Activated CD8-positive, alpha-beta memory T cell treated with anti-CD3 and anti-CD28 coated beads for 24 hours (primary cell): ENCODE measurements around the gene GPATCH1.
A peak's percentile ranks its signal among the peaks of the same experiment; 100 is the strongest.
"Not testable (repeated sequence)": the region's sequence is repeated elsewhere in the genome, so short reads cannot be mapped to it uniquely, and the experiment has no call there.

Experiments
- DNase-seq: peaks from one replicate; pipeline ENCODE4 v3.0.0-alpha.2; 2020

GPATCH1 gene

GRCh38 chr19:33117501-33117900 is 36.5 kb downstream of the GPATCH1 start:
- no peak for DNase-seq

GRCh38 chr19:33118643-33119042 is 37.7 kb downstream of the GPATCH1 start:
- DNase-seq = no peak

GRCh38 chr19:33124207-33125098 is 43.5 kb downstream of the GPATCH1 start:
- no peak for DNase-seq

- peak; percentile 72 for DNase-seq
Observed at GRCh38 chr19:33125929-33126388, 45.0 kb downstream of the GPATCH1 start.

- DNase-seq = not testable (repeated sequence)
Observed at GRCh38 chr19:33126712-33127111, 45.7 kb downstream of the GPATCH1 start.

- no peak for DNase-seq
Observed at GRCh38 chr19:33129901-33130300, 48.9 kb downstream of the GPATCH1 start.

GRCh38 chr19:33130433-33130832 is 49.5 kb downstream of the GPATCH1 start:
- DNase-seq = no peak

- DNase-seq = no peak
Observed at GRCh38 chr19:33132021-33132420, 51.0 kb downstream of the GPATCH1 start, which contains the start of gene WDR88. WDR88 (plus strand) TSS chr19:33132114; CDS start chr19:33132170, 56 bp downstream.

GRCh38 chr19:33132425-33132824 is 51.4 kb downstream of the GPATCH1 start:
- DNase-seq = no peak

- DNase-seq = no peak
Observed at GRCh38 chr19:33133438-33134031, 52.6 kb downstream of the GPATCH1 start.

GRCh38 chr19:33134571-33135041 is 53.6 kb downstream of the GPATCH1 start:
- DNase-seq = peak; percentile 75

GRCh38 chr19:33139165-33139564 is 58.2 kb downstream of the GPATCH1 start:
- DNase-seq = no peak

- DNase-seq = peak; percentile 84
Observed at GRCh38 chr19:33143897-33144405, 63.0 kb downstream of the GPATCH1 start.

- DNase-seq = no peak
Observed at GRCh38 chr19:33146209-33146608, 65.2 kb downstream of the GPATCH1 start.

GRCh38 chr19:33147538-33147937 is 66.6 kb downstream of the GPATCH1 start:
- DNase-seq = no peak

GRCh38 chr19:33150852-33151518 is 70.0 kb downstream of the GPATCH1 start:
- DNase-seq = no peak

GRCh38 chr19:33152176-33152575 is 71.2 kb downstream of the GPATCH1 start:
- no peak for DNase-seq

- not testable (repeated sequence) for DNase-seq
Observed at GRCh38 chr19:33152625-33153024, 71.6 kb downstream of the GPATCH1 start.

GRCh38 chr19:33154313-33154712 is 73.3 kb downstream of the GPATCH1 start:
- DNase-seq = not testable (repeated sequence)

- DNase-seq = no peak
Observed at GRCh38 chr19:33156334-33156733, 75.4 kb downstream of the GPATCH1 start.

- DNase-seq = no peak
Observed at GRCh38 chr19:33157906-33158305, 76.9 kb downstream of the GPATCH1 start.

- no peak for DNase-seq
Observed at GRCh38 chr19:33158365-33158764, 77.4 kb downstream of the GPATCH1 start.

- DNase-seq = no peak
Observed at GRCh38 chr19:33159149-33159548, 78.2 kb downstream of the GPATCH1 start.
